ENCODE measurements around the gene ANKRD63. TPM values are rescaled to one million over a fixed set of nuclear protein-coding genes. Genes with fewer than 3 reads are reported as not detected.

Gene ANKRD63
- total RNA-seq, 1 experiment from 2014 or later, result 1.2 TPM

- peaks cover 51% of the 10 kb centered on the region for H3K4me1 ChIP-seq (ENCODE audit: insufficient read depth, low read length)
- DNase-seq, result peak; percentile 76
- intact Hi-C loops (cut with micrococcal nuclease), result no loop called here
- peak overlapping the region; percentile 53 for H2AFZ ChIP-seq (ENCODE audit: low read length)
- TF ChIP-seq EZH2phosphoT487 (IDR thresholded peaks at IDR 0.05; ENCODE audit: borderline replicate concordance, low read length) (no peak), EZH2 (IDR thresholded peaks at IDR 0.05; ENCODE audit: low read length, unreplicated experiment) (no peak)
- TF ChIP-seq, protein P1, sequence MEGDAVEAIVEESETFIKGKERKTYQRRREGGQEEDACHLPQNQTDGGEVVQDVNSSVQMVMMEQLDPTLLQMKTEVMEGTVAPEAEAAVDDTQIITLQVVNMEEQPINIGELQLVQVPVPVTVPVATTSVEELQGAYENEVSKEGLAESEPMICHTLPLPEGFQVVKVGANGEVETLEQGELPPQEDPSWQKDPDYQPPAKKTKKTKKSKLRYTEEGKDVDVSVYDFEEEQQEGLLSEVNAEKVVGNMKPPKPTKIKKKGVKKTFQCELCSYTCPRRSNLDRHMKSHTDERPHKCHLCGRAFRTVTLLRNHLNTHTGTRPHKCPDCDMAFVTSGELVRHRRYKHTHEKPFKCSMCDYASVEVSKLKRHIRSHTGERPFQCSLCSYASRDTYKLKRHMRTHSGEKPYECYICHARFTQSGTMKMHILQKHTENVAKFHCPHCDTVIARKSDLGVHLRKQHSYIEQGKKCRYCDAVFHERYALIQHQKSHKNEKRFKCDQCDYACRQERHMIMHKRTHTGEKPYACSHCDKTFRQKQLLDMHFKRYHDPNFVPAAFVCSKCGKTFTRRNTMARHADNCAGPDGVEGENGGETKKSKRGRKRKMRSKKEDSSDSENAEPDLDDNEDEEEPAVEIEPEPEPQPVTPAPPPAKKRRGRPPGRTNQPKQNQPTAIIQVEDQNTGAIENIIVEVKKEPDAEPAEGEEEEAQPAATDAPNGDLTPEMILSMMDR (conservative IDR thresholded peaks at IDR 0.05; ENCODE audit: low read depth, low read length), result no peak
- peak overlapping the region; percentile 49 for H3K27ac ChIP-seq (ENCODE audit: low read length)
- peak overlapping the region; percentile 60 for H3K4me2 ChIP-seq (ENCODE audit: low read length)
- no peak overlapping the region for H3K9ac ChIP-seq (ENCODE audit: low read length)
- no peaks in the 10 kb centered on the region for H4K20me1 ChIP-seq (ENCODE audit: low read length)
- peaks cover 15% of the 10 kb centered on the region for H3K79me2 ChIP-seq (ENCODE audit: low read length)
- no TSS peak for BruUV-seq (replicated peaks)
- no peak overlapping the region for H3K4me3 ChIP-seq (ENCODE audit: low read length)
- peak; percentile 70 for ATAC-seq
- no peaks in the 10 kb centered on the region for H3K9me2 ChIP-seq (replicated peaks; ENCODE audit: low read length)
- H3K27me3 ChIP-seq (ENCODE audit: low read length), result no peaks in the 10 kb centered on the region
- ChIA-PET CTCF (interaction anchor here (0.6 to 0.9 kb wide), 3 partner anchors 10 to 25 kb away, joined by 3 read pairs; partner anchors contain the start of gene PAK6), POLR2A (ENCODE audit: unreplicated experiment) (interaction anchor here (0.5 to 0.9 kb wide), 3 partner anchors 10 to 69 kb away, joined by 3 to 23 read pairs (median 7); partner anchors contain the start of gene PAK6)
- no peaks in the 10 kb centered on the region for H3K36me3 ChIP-seq (ENCODE audit: low read depth, low read length)
- H3K9me3 ChIP-seq (ENCODE audit: low read length), result no peaks in the 10 kb centered on the region
- peaks cover 6% of the 10 kb centered on the region for H3F3A ChIP-seq (ENCODE audit: low read length, unreplicated experiment)
Measured at GRCh38 chr15:40249477-40250303, 33.2 kb downstream of the ANKRD63 start.

- ChIA-PET POLR2A (ENCODE audit: unreplicated experiment) (no interaction called here), CTCF (no interaction called here)
- TF ChIP-seq EZH2 (IDR thresholded peaks at IDR 0.05; ENCODE audit: low read length, unreplicated experiment), result no peak
- TF ChIP-seq, protein P1 (conservative IDR thresholded peaks at IDR 0.05; ENCODE audit: low read depth, low read length), result no peak
- TF ChIP-seq EZH2phosphoT487 (IDR thresholded peaks at IDR 0.05; ENCODE audit: borderline replicate concordance, low read length), result no peak
- H3K4me3 ChIP-seq (ENCODE audit: low read length), result no peak overlapping the region
- no peak for ATAC-seq
- no peaks in the 10 kb centered on the region; the same call in 1 of the 2 replicates for H3K79me2 ChIP-seq (ENCODE audit: low read length)
- H3K4me2 ChIP-seq (ENCODE audit: low read length), result no peak overlapping the region
- peaks cover 43% of the 10 kb centered on the region for H3K4me1 ChIP-seq (ENCODE audit: insufficient read depth, low read length)
- no TSS peak for BruUV-seq (replicated peaks)
- H3K9me2 ChIP-seq (replicated peaks; ENCODE audit: low read length), result no peaks in the 10 kb centered on the region
- H4K20me1 ChIP-seq (ENCODE audit: low read length), result no peaks in the 10 kb centered on the region
- peaks cover 6% of the 10 kb centered on the region for H3F3A ChIP-seq (ENCODE audit: low read length, unreplicated experiment)
- no peaks in the 10 kb centered on the region for H3K27me3 ChIP-seq (ENCODE audit: low read length)
- H3K27ac ChIP-seq (ENCODE audit: low read length), result no peak overlapping the region
- intact Hi-C loops (cut with micrococcal nuclease), result no loop called here
- H3K9ac ChIP-seq (ENCODE audit: low read length), result no peak overlapping the region
- no peaks in the 10 kb centered on the region for H3K9me3 ChIP-seq (ENCODE audit: low read length)
- no peak overlapping the region for H2AFZ ChIP-seq (ENCODE audit: low read length)
- no peak for DNase-seq
- no peaks in the 10 kb centered on the region for H3K36me3 ChIP-seq (ENCODE audit: low read depth, low read length)
Measured at GRCh38 chr15:40248006-40248783, 34.7 kb downstream of the ANKRD63 start.
